T-cell (primary cell): Measurements from ENCODE around the gene ATAD5. TPM values are rescaled to one million over a fixed set of nuclear protein-coding genes. Genes with fewer than 3 reads are reported as not detected.
"Not testable (repeated sequence)": the region's sequence is repeated elsewhere in the genome, so short reads cannot be mapped to it uniquely, and the experiment has no call there.

ENCODE experiments used
- ATAC-seq, 4 experiments: fragments of 200-7000 bp in 3 of 4; fragments of 150-1000 bp in 1 of 4; cut with Tn5 transposase; replicated peaks in 1 of 4; 1 replicate in 3 of 4; 2 replicates in 1 of 4; pipeline ENCODE4 v1.10.0; 2021; ENCODE audit warnings: moderate library complexity in 3 of 4, mild to moderate bottlenecking in 2 of 4, moderate number of reproducible peaks in 1 of 4
- CTCF ChIA-PET, 2 donors: fragments of 300-600 bp; sonication (Branson Sonifier 250); formaldehyde crosslinking; loops; one replicate each; lab custom pipeline; 2022; ENCODE audit warnings: antibody characterized with exemption in 2 of 2; lab: Charles Lee
- POLR2A ChIA-PET, 2 donors: fragments of 300-600 bp; sonication (Branson Sonifier 250); formaldehyde crosslinking; loops; one replicate each; lab custom pipeline; 2022; ENCODE audit warnings: antibody characterized with exemption in 2 of 2; lab: Charles Lee
- DNase-seq, 35 experiments: peaks; one replicate each; pipeline versions ENCODE4 v3.0.0 to v3.0.0-alpha.2; 2013 to 2023
- H3K27ac ChIP-seq: one replicate; pipeline ENCODE4 v1.5.1; 2013; ENCODE audit warnings: low read length
- H3K27me3 ChIP-seq, 2 experiments: replicated peaks in 1 of 2; 1 replicate in 1 of 2; 2 replicates in 1 of 2; pipeline versions ENCODE4 v1.6.1 to v1.7.0; 2013; ENCODE audit warnings: low read length in 1 of 2, mixed read lengths in 1 of 2; ENCODE audit not compliant: control insufficient read depth in 2 of 2, insufficient read depth in 2 of 2; ENCODE audit errors: extremely low read depth in 1 of 2
- H3K36me3 ChIP-seq, 2 donors: 1 replicate in 1 of 2; 2 replicates in 1 of 2; pipeline versions ENCODE4 v1.6.1 to v1.7.0; 2013; ENCODE audit warnings: low read length in 1 of 2; ENCODE audit not compliant: control insufficient read depth in 2 of 2, insufficient read depth in 1 of 2; ENCODE audit errors: extremely low read depth in 1 of 2
- H3K4me1 ChIP-seq, 2 experiments: 1 replicate in 1 of 2; 2 replicates in 1 of 2; pipeline versions ENCODE4 v1.6.1 to v1.7.0; 2013; ENCODE audit warnings: low read length in 2 of 2, mixed read lengths in 1 of 2; ENCODE audit not compliant: insufficient read depth in 2 of 2, control insufficient read depth in 1 of 2; ENCODE audit errors: extremely low read depth in 1 of 2
- H3K4me3 ChIP-seq, 2 donors: 1 replicate in 1 of 2; 2 replicates in 1 of 2; pipeline versions ENCODE4 v1.5.1 to v1.7.0; 2013; ENCODE audit warnings: mild to moderate bottlenecking in 2 of 2, low read length in 1 of 2, moderate library complexity in 1 of 2; ENCODE audit not compliant: control insufficient read depth in 1 of 2; ENCODE audit errors: extremely low read depth in 1 of 2
- H3K9me3 ChIP-seq: 2 replicates; pipeline ENCODE4 v1.7.0; 2013
- H3K27ac Mint-ChIP-seq, 2 donors: one replicate each; pipeline ENCODE4 v1.8.0; 2020 to 2021; ENCODE audit warnings: mild to moderate bottlenecking in 2 of 2, mixed read lengths in 2 of 2
- H3K27me3 Mint-ChIP-seq, 2 donors: one replicate each; pipeline ENCODE4 v1.8.0; 2021 to 2022; ENCODE audit warnings: mixed read lengths in 2 of 2
- H3K36me3 Mint-ChIP-seq: one replicate; pipeline ENCODE4 v1.8.0; 2021; ENCODE audit warnings: mixed read lengths
- H3K4me1 Mint-ChIP-seq, 3 donors: one replicate each; pipeline ENCODE4 v1.8.0; 2020 to 2022; ENCODE audit warnings: mixed read lengths in 3 of 3, mild to moderate bottlenecking in 1 of 3
- H3K4me3 Mint-ChIP-seq, 3 donors: one replicate each; pipeline ENCODE4 v1.8.0; 2020 to 2022; ENCODE audit warnings: mild to moderate bottlenecking in 3 of 3, mixed read lengths in 3 of 3, moderate library complexity in 3 of 3
- H3K9me3 Mint-ChIP-seq, 3 donors: one replicate each; pipeline ENCODE4 v1.8.0; 2020 to 2022; ENCODE audit warnings: mixed read lengths in 3 of 3
- WGBS: methylation state at CpG from one replicate; pipeline ENCODE4 v1.1.5; 2013; ENCODE audit warnings: missing lambda C conversion rate; ENCODE audit not compliant: insufficient coverage; 5-methylcytosine and 5-hydroxymethylcytosine counted together
- total RNA-seq, 35 experiments: library from RNA in 6 of 35; stranded (reverse) in 6 of 35; fragments of 120-200 nt in 1 of 35; gene quantifications; one replicate each; pipeline versions ENCODE4 v1.2.1 to v1.2.4 and lab custom pipeline; 2013 to 2026

ATAD5 gene
- total RNA-seq, 5 donors from 2014 or later (not counting 1 experiment from before 2014, with no cell fraction given): 3.9 to 5.3 (median 4.2) TPM

DNA sequence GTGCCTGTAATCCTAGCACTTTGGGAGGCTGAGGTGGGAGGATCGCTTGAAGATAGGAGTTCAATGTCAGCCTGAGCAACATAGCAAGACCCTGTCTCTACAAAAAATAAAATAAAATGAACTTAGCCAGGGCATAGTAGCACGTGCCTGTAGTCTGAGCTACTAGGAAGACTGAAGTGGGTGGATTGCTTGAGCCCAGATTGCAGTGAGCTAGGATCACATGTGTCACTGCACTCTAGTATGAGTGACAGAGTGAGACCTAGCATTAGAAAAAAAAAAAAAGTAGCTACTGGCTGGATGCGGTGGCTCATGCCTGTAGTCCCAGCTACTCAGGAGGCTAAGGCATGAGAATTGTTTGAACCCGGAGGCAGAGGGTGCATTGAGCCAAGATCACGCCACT lies 96.0 kb downstream of the ATAD5 start:
- H3K27ac Mint-ChIP-seq: no peak overlapping the region
- DNase-seq (no peak), ATAC-seq (no peak)
- no peaks in the 10 kb centered on the region for H3K9me3 Mint-ChIP-seq
- Histone ChIP-seq H3K4me3 (no peak overlapping the region), H3K9me3 (no peaks in the 10 kb centered on the region), H3K4me1 (peaks cover 0 to 2% of the 10 kb centered on the region in 2 experiments), H3K27me3 (peaks cover 0 to 42% of the 10 kb centered on the region in 2 experiments), H3K27ac (no peak overlapping the region), H3K36me3 (no peaks in the 10 kb centered on the region)
- ChIA-PET POLR2A (interaction anchor here in 1 of 2 donors (0.7 kb wide), 1 partner anchor 800 kb away, joined by 4 read pairs; no protein-coding TSS in a partner anchor), CTCF (no interaction called here)
- peaks cover 2 to 3% (median 2%) of the 10 kb centered on the region in 3 donors for H3K4me1 Mint-ChIP-seq
- no peaks in the 10 kb centered on the region for H3K36me3 Mint-ChIP-seq
- 44% methylated on average over 1 of the region's 5 CpGs for WGBS
- H3K4me3 Mint-ChIP-seq: no peak overlapping the region
- H3K27me3 Mint-ChIP-seq: peaks cover 29 to 38% of the 10 kb centered on the region in 2 donors

DNA sequence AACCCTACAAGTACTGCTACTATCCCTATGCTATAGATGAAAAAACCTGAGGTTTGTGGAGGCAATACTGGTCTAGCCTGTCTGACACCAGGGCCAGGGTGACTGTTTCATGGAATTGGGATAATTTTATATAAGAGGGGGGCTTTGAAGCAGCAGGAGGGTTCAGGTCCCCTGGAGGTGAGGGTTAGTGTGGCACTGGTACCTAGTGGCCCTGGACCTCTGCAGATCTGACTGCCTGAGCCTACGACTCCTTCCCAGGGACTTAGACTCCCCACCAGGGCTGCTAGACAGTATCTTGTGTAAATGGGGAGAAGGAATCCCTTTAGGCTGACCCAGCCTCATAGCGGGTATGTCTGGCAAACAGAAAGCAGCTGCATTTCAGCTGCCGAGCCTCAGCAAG lies 96.8 kb downstream of the ATAD5 start:
- Histone ChIP-seq H3K27ac (no peak overlapping the region), H3K9me3 (no peaks in the 10 kb centered on the region), H3K4me3 (no peak overlapping the region), H3K27me3 (peaks cover 0 to 34% of the 10 kb centered on the region in 2 experiments), H3K4me1 (no peaks in the 10 kb centered on the region), H3K36me3 (no peaks in the 10 kb centered on the region)
- no CpG with 5 or more reads among the region's 3 CpGs for WGBS
- DNase-seq (no peak), ATAC-seq (no peak)
- H3K4me3 Mint-ChIP-seq: no peak overlapping the region
- ChIA-PET POLR2A (no interaction called here), CTCF (interaction anchor here in 1 of 2 donors (0.6 kb wide), 1 partner anchor 25 kb away, joined by 6 read pairs; no protein-coding TSS in a partner anchor)
- no peaks in the 10 kb centered on the region for H3K4me1 Mint-ChIP-seq
- H3K27ac Mint-ChIP-seq: no peak overlapping the region
- peaks cover 25 to 30% of the 10 kb centered on the region in 2 donors for H3K27me3 Mint-ChIP-seq
- no peaks in the 10 kb centered on the region for H3K9me3 Mint-ChIP-seq
- no peaks in the 10 kb centered on the region for H3K36me3 Mint-ChIP-seq

DNA sequence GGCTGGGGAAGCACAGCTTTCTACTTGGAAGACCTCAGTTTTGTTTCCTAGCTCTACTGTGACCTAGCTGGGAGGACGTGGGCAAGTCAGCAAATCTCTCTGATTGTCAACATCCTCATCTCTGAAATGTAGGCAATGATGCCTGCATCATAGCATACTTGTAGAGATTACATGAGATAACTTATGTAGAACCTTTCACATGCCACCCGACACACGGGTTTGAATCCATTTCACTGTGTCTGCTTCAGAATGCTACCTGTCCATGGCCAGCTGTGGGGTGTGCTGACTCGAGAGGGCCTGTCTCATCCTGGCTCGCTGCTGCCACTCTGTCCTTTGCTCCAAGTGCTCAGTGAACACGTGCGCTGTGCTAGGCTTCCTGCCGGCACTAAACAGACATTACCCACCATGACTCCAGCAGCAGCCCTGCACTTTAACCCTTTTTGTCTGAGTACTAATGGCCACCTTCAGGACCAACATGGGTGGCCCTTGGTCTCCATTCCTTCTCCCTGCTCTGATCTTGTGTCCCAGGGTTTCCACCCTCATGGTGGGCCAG lies 97.4 kb downstream of the ATAD5 start:
- CTCF ChIA-PET: interaction anchor here in 1 of 2 donors (0.6 kb wide), 1 partner anchor 26 kb away, joined by 6 read pairs; no protein-coding TSS in a partner anchor
- WGBS: 90% methylated on average over 7 of the region's 8 CpGs
- no peaks in the 10 kb centered on the region for H3K9me3 ChIP-seq
- DNase-seq (no peak), ATAC-seq (no peak)
- no peaks in the 10 kb centered on the region for H3K4me1 Mint-ChIP-seq
- no peaks in the 10 kb centered on the region for H3K36me3 ChIP-seq
- no peaks in the 10 kb centered on the region for H3K9me3 Mint-ChIP-seq
- H3K27me3 Mint-ChIP-seq: peaks cover 24% of the 10 kb centered on the region in 2 donors
- H3K4me3 ChIP-seq: no peak overlapping the region
- H3K36me3 Mint-ChIP-seq: no peaks in the 10 kb centered on the region
- no peaks in the 10 kb centered on the region for H3K4me1 ChIP-seq
- H3K27me3 ChIP-seq: peaks cover 0 to 29% of the 10 kb centered on the region in 2 experiments
- no peak overlapping the region for H3K27ac ChIP-seq
- H3K27ac Mint-ChIP-seq: no peak overlapping the region
- POLR2A ChIA-PET: no interaction called here
- H3K4me3 Mint-ChIP-seq: no peak overlapping the region

DNA sequence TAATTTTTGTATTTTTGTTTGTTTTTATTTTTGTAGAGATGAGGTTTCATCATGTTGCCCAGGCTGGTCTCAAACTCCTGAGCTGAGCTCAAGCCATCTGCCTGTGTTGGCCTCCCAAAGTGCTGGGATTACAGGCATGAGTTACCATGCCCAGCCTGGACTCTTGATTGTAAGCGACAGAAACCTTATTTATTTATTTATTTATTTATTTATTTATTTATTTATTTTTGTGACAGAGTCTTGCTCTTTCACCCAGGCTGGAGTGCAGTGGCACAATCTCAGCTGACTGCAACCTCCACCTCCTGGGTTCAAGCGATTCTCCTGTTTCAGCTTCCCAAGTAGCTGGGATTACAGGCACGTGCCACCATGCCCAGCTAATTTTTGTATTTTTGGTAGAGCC lies 98.1 kb downstream of the ATAD5 start:
- CTCF ChIA-PET: not testable (repeated sequence)

DNA sequence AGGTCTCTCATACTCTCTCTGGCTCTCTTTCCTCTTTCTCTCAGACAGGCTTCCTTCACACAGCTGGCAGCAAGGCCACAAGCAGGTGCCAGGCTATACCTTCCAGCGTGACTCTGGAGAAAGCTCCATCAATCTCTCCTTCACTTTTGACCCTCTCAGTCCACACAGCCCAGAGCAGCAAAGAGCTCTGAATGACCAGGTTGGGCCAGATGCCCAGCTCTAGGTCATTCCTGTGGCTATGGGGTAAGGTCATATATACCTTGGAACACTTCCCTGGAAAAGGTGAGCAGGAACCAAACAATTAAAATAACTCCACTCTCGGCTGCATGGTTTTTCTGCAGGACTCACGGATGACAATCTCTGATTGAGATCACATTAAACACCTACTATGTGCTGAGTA lies 98.7 kb downstream of the ATAD5 start:
- Histone ChIP-seq H3K27me3 (peaks cover 0 to 22% of the 10 kb centered on the region in 2 experiments), H3K9me3 (no peaks in the 10 kb centered on the region), H3K27ac (no peak overlapping the region), H3K4me1 (no peaks in the 10 kb centered on the region), H3K4me3 (no peak overlapping the region), H3K36me3 (no peaks in the 10 kb centered on the region)
- no peaks in the 10 kb centered on the region for H3K9me3 Mint-ChIP-seq
- ATAC-seq (no peak), DNase-seq (no peak)
- H3K27me3 Mint-ChIP-seq: peaks cover 17 to 18% of the 10 kb centered on the region in 2 donors
- no peaks in the 10 kb centered on the region for H3K36me3 Mint-ChIP-seq
- H3K4me1 Mint-ChIP-seq: no peaks in the 10 kb centered on the region
- WGBS: 83% methylated on average over 1 of the region's 3 CpGs
- ChIA-PET POLR2A (no interaction called here), CTCF (no interaction called here)
- no peak overlapping the region for H3K4me3 Mint-ChIP-seq
- H3K27ac Mint-ChIP-seq: no peak overlapping the region

More for the DNA sequence above, 98.1 kb downstream of the ATAD5 start:
- H3K36me3 Mint-ChIP-seq, H3K9me3 ChIP-seq, H3K36me3 ChIP-seq, H3K9me3 Mint-ChIP-seq, POLR2A ChIA-PET, H3K4me1 Mint-ChIP-seq, H3K27ac ChIP-seq, H3K4me1 ChIP-seq, H3K27ac Mint-ChIP-seq, DNase-seq, H3K4me3 ChIP-seq, H3K4me3 Mint-ChIP-seq, ATAC-seq: not testable (repeated sequence)
- peaks cover 0 to 24% of the 10 kb centered on the region in 2 experiments for H3K27me3 ChIP-seq
- H3K27me3 Mint-ChIP-seq: peaks cover 20% of the 10 kb centered on the region in 2 donors
- 100% methylated on average over 1 of the region's 3 CpGs for WGBS

DNA sequence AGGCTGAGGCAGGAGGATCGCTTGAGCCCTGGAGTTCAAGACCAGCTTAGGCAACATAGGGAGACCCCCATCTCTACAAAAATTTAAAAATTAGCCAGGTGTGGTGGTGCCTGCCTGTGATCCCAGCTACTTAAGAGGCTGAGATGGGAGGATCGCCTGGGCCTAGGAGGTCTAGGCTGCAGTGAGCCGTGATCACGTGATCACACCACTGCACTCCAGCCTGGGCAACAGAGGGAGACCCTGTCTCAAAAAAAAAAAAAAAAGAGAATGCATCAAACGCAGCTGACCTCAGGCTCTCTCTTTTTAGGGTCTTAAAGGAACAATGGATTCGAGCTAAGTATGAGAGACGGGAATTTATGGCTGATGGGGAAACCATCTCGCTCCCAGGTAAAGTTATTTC lies 99.8 kb downstream of the ATAD5 start:
- H3K27ac Mint-ChIP-seq, ATAC-seq, H3K4me3 Mint-ChIP-seq, H3K4me1 Mint-ChIP-seq, H3K4me3 ChIP-seq, CTCF ChIA-PET, H3K9me3 Mint-ChIP-seq, H3K36me3 Mint-ChIP-seq, POLR2A ChIA-PET, H3K36me3 ChIP-seq, H3K4me1 ChIP-seq, DNase-seq, H3K27ac ChIP-seq, H3K9me3 ChIP-seq: not testable (repeated sequence)
- peaks cover 7 to 11% of the 10 kb centered on the region in 2 donors for H3K27me3 Mint-ChIP-seq
- H3K27me3 ChIP-seq: peaks cover 0 to 12% of the 10 kb centered on the region in 2 experiments
- WGBS: 92% methylated on average over 3 of the region's 8 CpGs
